ENCODE data around the gene ZNF550. TPM values are rescaled to one million over a fixed set of nuclear protein-coding genes. Genes with fewer than 3 reads are reported as not detected.
A peak's percentile ranks its signal among the peaks of the same experiment; 100 is the strongest.

ZNF550 gene
- 2.9 TPM for total RNA-seq (2013)
- polyA plus RNA-seq (1 to 10 TPM in 1 of 3 donors, under 1 TPM in 2; 0.25 to 2.7 (median 0.65) TPM), polyA minus RNA-seq (2.2 and 4.4 TPM in 2 replicates), total RNA-seq (0.52 to 8.2 (median 2.1) reads per million in 11 experiments)

DNA sequence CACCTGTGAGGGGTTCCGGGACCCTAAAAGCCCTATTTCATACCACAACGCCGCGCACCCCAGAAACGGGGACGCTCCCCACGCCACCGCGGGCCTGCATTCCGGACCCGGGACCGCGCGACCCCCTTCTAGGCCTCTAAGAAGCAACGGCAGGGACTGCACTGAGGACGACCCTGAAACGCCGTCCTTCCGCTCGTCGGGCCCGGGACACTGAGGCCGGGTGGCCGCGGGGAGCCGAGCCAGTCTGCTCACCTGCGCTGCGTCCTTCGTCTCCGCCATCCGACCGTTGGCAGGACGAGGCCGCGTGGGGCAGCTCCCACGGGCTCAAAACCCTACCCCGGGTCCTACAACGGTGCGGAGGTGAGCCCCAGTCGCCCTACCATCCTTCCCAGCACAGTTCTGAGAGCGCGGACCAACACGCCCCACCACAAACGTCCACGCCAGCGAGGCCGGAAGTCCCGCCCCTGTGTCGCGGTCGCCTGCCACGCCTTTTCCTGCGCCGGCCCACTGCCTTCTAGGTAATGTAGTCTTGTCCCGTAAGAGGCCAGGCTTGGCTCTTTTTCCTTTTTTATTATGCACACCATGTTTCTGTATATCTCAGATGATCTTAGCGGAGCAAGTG is at the start of gene ZNF550:
TSS of gene ZNF550 (minus strand) at position 460 of the 622 bp plus-strand sequence. CDS start at position 279, 181 bp downstream.
- H3K27ac ChIP-seq (ENCODE audit: low read depth in 1 of 2, low read length in 2 of 2), result peak within 1 kb of the TSS; percentile 1 to 70
- Mint-ChIP-seq H3K4me1 (peaks cover 21% of the 10 kb centered on the region), H3K36me3 (peaks cover 24 to 30% of the 10 kb centered on the region in 2 donors), H3K9me3 (peaks cover 53 to 80% (median 69%) of the 10 kb centered on the region in 7 donors), H3K27me3 (ENCODE audit: low read depth in 3 of 3) (peaks cover 0 to 8% (median 3%) of the 10 kb centered on the region in 3 donors), H3K27ac (peak within 1 kb of the TSS; percentile 20 to 88 (median 76)), H3K4me3 (peak within 1 kb of the TSS; percentile 91 to 95)
- H3K4me2 ChIP-seq (replicated peaks; ENCODE audit: extremely low read depth, low read length, poor library complexity, severe bottlenecking), result peak within 1 kb of the TSS; percentile 95
- TF ChIP-seq, protein P1, sequence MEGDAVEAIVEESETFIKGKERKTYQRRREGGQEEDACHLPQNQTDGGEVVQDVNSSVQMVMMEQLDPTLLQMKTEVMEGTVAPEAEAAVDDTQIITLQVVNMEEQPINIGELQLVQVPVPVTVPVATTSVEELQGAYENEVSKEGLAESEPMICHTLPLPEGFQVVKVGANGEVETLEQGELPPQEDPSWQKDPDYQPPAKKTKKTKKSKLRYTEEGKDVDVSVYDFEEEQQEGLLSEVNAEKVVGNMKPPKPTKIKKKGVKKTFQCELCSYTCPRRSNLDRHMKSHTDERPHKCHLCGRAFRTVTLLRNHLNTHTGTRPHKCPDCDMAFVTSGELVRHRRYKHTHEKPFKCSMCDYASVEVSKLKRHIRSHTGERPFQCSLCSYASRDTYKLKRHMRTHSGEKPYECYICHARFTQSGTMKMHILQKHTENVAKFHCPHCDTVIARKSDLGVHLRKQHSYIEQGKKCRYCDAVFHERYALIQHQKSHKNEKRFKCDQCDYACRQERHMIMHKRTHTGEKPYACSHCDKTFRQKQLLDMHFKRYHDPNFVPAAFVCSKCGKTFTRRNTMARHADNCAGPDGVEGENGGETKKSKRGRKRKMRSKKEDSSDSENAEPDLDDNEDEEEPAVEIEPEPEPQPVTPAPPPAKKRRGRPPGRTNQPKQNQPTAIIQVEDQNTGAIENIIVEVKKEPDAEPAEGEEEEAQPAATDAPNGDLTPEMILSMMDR (IDR thresholded peaks at IDR 0.05), result no peak
- intact Hi-C loops (cut with micrococcal nuclease), result loop anchor here in 1 of 2 donors (2.0 kb wide), 1 partner anchor 73 kb away; the partner anchor contains the start of gene ZNF211
- H3K4me1 ChIP-seq (ENCODE audit: control insufficient read depth in 1 of 2, insufficient read depth in 2 of 2, low read length in 2 of 2), result peaks cover 16 to 20% of the 10 kb centered on the region in 2 donors
- H2AFZ ChIP-seq (ENCODE audit: insufficient read depth, low read depth, low read length, poor library complexity, severe bottlenecking), result peak within 1 kb of the TSS; percentile 95
- H3K9ac ChIP-seq (ENCODE audit: insufficient read depth, low read length, poor library complexity, severe bottlenecking), result peak within 1 kb of the TSS; percentile 82
- H3K27me3 ChIP-seq (ENCODE audit: control insufficient read depth in 2 of 2, insufficient read depth in 2 of 2, low read length in 2 of 2), result no peaks in the 10 kb centered on the region
- peak; percentile 68 to 83 (median 75) for DNase-seq
- under 1% methylated on average over 55 of the region's 56 CpGs for WGBS (ENCODE audit: insufficient coverage)
- H3K36me3 ChIP-seq (replicated peaks in 1 of 2; ENCODE audit: control insufficient read depth in 1 of 2, insufficient read depth in 2 of 2, low read length in 2 of 2), result peaks cover 7 to 20% of the 10 kb centered on the region in 2 donors
- peak within 1 kb of the TSS; percentile 70 to 89 (median 86) for H3K4me3 ChIP-seq (replicated peaks in 1 of 3; ENCODE audit: low read depth in 2 of 3, low read length in 3 of 3)
- no peaks in the 10 kb centered on the region for H4K20me1 ChIP-seq (ENCODE audit: insufficient read depth, low read length)
- peaks cover 43 to 67% of the 10 kb centered on the region in 2 donors for H3K9me3 ChIP-seq (replicated peaks in 1 of 2; ENCODE audit: control insufficient read depth in 1 of 2, insufficient read depth in 1 of 2, low read length in 2 of 2)
- H3K79me2 ChIP-seq (ENCODE audit: insufficient read depth, low read length), result peaks cover 11% of the 10 kb centered on the region

DNA sequence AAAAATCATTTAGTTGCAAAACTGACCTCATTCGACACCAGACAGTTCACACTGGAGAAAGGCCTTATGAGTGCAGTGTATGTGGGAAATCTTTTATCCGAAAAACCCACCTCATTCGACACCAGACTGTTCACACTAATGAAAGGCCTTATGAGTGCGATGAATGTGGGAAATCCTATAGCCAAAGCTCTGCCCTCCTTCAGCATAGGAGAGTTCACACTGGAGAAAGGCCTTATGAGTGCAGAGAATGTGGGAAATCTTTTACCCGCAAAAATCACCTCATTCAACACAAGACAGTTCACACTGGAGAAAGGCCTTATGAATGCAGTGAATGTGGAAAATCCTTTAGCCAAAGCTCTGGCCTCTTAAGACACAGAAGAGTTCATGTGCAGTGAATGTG is 47.3 kb upstream of the ZNF550 start:
- peak overlapping the region in 1 of 3 experiments; percentile 28 for H3K4me3 ChIP-seq (replicated peaks in 1 of 3; ENCODE audit: low read depth in 2 of 3, low read length in 3 of 3)
- no peaks in the 10 kb centered on the region for H4K20me1 ChIP-seq (ENCODE audit: insufficient read depth, low read length)
- Mint-ChIP-seq H3K27ac (no peak overlapping the region), H3K36me3 (peaks cover 42 to 58% of the 10 kb centered on the region in 2 donors), H3K27me3 (ENCODE audit: low read depth in 3 of 3) (peaks cover 0 to 6% (median 0%) of the 10 kb centered on the region in 3 donors), H3K4me1 (no peaks in the 10 kb centered on the region), H3K9me3 (peaks cover 67 to 93% (median 90%) of the 10 kb centered on the region in 7 donors), H3K4me3 (no peak overlapping the region)
- no CpG with 5 or more reads among the region's 5 CpGs for WGBS (ENCODE audit: insufficient coverage)
- no peaks in the 10 kb centered on the region for H3K27me3 ChIP-seq (ENCODE audit: control insufficient read depth in 2 of 2, insufficient read depth in 2 of 2, low read length in 2 of 2)
- H3K9me3 ChIP-seq (replicated peaks in 1 of 2; ENCODE audit: control insufficient read depth in 1 of 2, insufficient read depth in 1 of 2, low read length in 2 of 2), result peaks cover 89 to 97% of the 10 kb centered on the region in 2 donors
- H3K79me2 ChIP-seq (ENCODE audit: insufficient read depth, low read length), result no peaks in the 10 kb centered on the region
- DNase-seq, result no peak
- no peak overlapping the region for H3K9ac ChIP-seq (ENCODE audit: insufficient read depth, low read length, poor library complexity, severe bottlenecking)
- H3K27ac ChIP-seq (ENCODE audit: low read depth in 1 of 2, low read length in 2 of 2), result no peak overlapping the region
- TF ChIP-seq, protein P1 (IDR thresholded peaks at IDR 0.05), result no peak
- no peak overlapping the region for H3K4me2 ChIP-seq (replicated peaks; ENCODE audit: extremely low read depth, low read length, poor library complexity, severe bottlenecking)
- peaks cover 20 to 60% of the 10 kb centered on the region in 2 donors for H3K36me3 ChIP-seq (replicated peaks in 1 of 2; ENCODE audit: control insufficient read depth in 1 of 2, insufficient read depth in 2 of 2, low read length in 2 of 2)
- no peak overlapping the region for H2AFZ ChIP-seq (ENCODE audit: insufficient read depth, low read depth, low read length, poor library complexity, severe bottlenecking)
- intact Hi-C loops (cut with micrococcal nuclease), result no loop called here
- H3K4me1 ChIP-seq (ENCODE audit: control insufficient read depth in 1 of 2, insufficient read depth in 2 of 2, low read length in 2 of 2), result no peaks in the 10 kb centered on the region

Measured in CD14-positive monocyte (primary cell).